ENCODE measurements around the gene UBE2QL1.
"Not testable (repeated sequence)": the region's sequence is repeated elsewhere in the genome, so short reads cannot be mapped to it uniquely, and the experiment has no call there.

The UBE2QL1 gene

GRCh38 chr5:6505783-6506557 is 57.3 kb downstream of the UBE2QL1 start:
- Histone ChIP-seq H3K27ac (no peak overlapping the region), H3K4me3 (no peak overlapping the region), H3K9me3 (no peaks in the 10 kb centered on the region), H3K4me1 (no peaks in the 10 kb centered on the region), H3K27me3 (no peaks in the 10 kb centered on the region), H3K36me3 (no peaks in the 10 kb centered on the region)
- intact Hi-C loops (cut with DNase I; ENCODE audit: low total_unique reads) = no loop called here
- no peak for DNase-seq
- no peak for TF ChIP-seq CTCF (IDR thresholded peaks at IDR 0.05)

GRCh38 chr5:6506611-6507010 is 58.0 kb downstream of the UBE2QL1 start:
- Histone ChIP-seq H3K4me3 (no peak overlapping the region), H3K36me3 (no peaks in the 10 kb centered on the region), H3K27me3 (no peaks in the 10 kb centered on the region), H3K27ac (no peak overlapping the region), H3K9me3 (no peaks in the 10 kb centered on the region), H3K4me1 (no peaks in the 10 kb centered on the region)
- no peak for DNase-seq
- TF ChIP-seq CTCF (IDR thresholded peaks at IDR 0.05) = no peak
- intact Hi-C loops (cut with DNase I; ENCODE audit: low total_unique reads) = no loop called here

- Histone ChIP-seq H3K9me3 (no peaks in the 10 kb centered on the region), H3K4me1 (no peaks in the 10 kb centered on the region), H3K36me3 (no peaks in the 10 kb centered on the region), H3K27ac (no peak overlapping the region), H3K4me3 (no peak overlapping the region), H3K27me3 (no peaks in the 10 kb centered on the region)
- intact Hi-C loops (cut with DNase I; ENCODE audit: low total_unique reads) = no loop called here
- no peak for DNase-seq
- no peak for TF ChIP-seq CTCF (IDR thresholded peaks at IDR 0.05)
These were observed 60.3 kb downstream of the UBE2QL1 start for GRCh38 chr5:6508931-6509330.

GRCh38 chr5:6510132-6510531 is 61.5 kb downstream of the UBE2QL1 start:
- Histone ChIP-seq H3K4me3 (no peak overlapping the region), H3K27ac (no peak overlapping the region), H3K27me3 (no peaks in the 10 kb centered on the region), H3K36me3 (no peaks in the 10 kb centered on the region), H3K4me1 (no peaks in the 10 kb centered on the region), H3K9me3 (no peaks in the 10 kb centered on the region)
- no peak for TF ChIP-seq CTCF (IDR thresholded peaks at IDR 0.05)
- intact Hi-C loops (cut with DNase I; ENCODE audit: low total_unique reads) = no loop called here
- no peak for DNase-seq

- no peaks in the 10 kb centered on the region for H3K27me3 ChIP-seq
- no peak for TF ChIP-seq CTCF (IDR thresholded peaks at IDR 0.05)
- no peaks in the 10 kb centered on the region for H3K4me1 ChIP-seq
- H3K4me3 ChIP-seq = no peak overlapping the region
- H3K36me3 ChIP-seq = no peaks in the 10 kb centered on the region
- DNase-seq = no peak
- H3K9me3 ChIP-seq = no peaks in the 10 kb centered on the region
- intact Hi-C loops (cut with DNase I; ENCODE audit: low total_unique reads) = no loop called here
- no peak overlapping the region for H3K27ac ChIP-seq
These were observed 62.3 kb downstream of the UBE2QL1 start for GRCh38 chr5:6510973-6511372.

- H3K4me3 ChIP-seq; H3K27me3 ChIP-seq; H3K27ac ChIP-seq; H3K9me3 ChIP-seq; H3K4me1 ChIP-seq; intact Hi-C loops (cut with DNase I; ENCODE audit: low total_unique reads); DNase-seq; H3K36me3 ChIP-seq: not testable (repeated sequence)
These were observed 67.2 kb downstream of the UBE2QL1 start for GRCh38 chr5:6515812-6516211.

All from tibial artery (tissue), 4 donors.